ENCODE measurements around the gene HNRNPK.

Gene HNRNPK

DNA sequence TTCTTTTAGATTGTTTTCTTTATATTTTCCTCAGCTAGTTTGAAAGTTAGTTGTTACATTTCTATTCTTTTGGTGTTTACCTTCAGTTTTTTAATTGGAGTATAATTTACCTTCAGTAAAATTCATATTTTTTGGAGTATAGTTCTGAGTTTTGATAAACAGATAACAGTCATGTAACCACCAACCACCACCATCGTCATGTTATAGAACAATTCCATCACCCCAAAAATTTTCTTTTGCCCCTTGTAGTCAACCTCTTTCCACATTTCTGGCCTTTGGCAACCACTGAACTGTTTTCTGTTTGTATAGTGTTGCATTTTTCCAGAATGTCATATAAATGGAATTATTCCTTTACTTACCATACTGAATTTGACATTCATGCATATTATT, 7.4 kb upstream of the HNRNPK start:
- DNase-seq (ENCODE audit: extremely low read depth, low read depth): no peak
- TF ChIP-seq, protein P1, sequence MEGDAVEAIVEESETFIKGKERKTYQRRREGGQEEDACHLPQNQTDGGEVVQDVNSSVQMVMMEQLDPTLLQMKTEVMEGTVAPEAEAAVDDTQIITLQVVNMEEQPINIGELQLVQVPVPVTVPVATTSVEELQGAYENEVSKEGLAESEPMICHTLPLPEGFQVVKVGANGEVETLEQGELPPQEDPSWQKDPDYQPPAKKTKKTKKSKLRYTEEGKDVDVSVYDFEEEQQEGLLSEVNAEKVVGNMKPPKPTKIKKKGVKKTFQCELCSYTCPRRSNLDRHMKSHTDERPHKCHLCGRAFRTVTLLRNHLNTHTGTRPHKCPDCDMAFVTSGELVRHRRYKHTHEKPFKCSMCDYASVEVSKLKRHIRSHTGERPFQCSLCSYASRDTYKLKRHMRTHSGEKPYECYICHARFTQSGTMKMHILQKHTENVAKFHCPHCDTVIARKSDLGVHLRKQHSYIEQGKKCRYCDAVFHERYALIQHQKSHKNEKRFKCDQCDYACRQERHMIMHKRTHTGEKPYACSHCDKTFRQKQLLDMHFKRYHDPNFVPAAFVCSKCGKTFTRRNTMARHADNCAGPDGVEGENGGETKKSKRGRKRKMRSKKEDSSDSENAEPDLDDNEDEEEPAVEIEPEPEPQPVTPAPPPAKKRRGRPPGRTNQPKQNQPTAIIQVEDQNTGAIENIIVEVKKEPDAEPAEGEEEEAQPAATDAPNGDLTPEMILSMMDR (IDR thresholded peaks at IDR 0.05; ENCODE audit: low read depth, low read length): no peak

DNA sequence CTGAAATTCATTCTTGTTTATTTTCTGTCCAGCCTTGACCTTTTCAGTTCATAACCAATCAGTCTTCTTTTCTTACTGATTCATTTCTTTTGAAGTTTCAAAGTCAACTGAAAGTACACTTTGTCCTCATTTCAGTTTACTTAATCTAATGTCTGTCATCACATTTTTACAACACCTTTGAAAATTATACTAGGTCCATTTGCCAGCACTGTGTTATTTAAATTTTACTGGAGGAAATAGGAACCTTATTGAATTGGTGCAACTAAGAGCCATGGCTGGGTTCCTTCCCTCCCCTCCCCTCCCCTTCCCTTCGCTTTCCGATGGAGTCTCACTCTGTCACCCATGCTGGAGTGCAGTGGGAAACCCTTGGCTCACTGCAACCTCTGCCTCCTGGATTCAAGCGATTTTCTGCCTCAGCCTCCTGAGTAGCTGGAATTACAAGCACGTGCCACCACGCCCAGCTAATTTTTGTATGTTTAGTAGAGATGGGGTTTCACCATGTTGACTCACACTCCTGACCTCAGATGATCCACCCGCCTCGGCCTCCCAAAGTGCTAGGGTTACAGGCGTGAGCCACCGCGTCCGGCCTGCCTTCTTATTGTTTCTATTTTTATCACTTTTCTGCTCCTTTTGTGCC, 6.9 kb upstream of the HNRNPK start:
- TF ChIP-seq, protein P1 (IDR thresholded peaks at IDR 0.05; ENCODE audit: low read depth, low read length): no peak
- no peak for DNase-seq (ENCODE audit: extremely low read depth, low read depth)

DNA sequence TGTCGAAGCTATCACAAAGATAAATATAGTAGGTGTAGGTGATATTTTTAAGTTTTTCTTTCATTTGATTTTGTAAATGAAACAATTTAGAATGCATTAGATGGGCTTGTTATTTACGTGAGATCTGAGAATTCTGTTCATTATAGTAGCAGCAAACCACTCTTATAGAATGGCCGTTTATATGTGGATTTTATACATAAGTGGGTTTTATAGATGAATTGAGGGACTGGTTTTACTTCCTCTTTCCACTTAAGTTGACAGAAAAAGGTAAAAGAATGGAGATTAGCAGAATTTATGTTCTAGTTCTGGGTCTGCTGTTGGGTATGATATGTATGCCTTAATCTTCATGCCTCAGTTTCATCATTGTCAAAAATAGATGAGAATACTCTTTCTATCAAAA, 6.2 kb upstream of the HNRNPK start:
- TF ChIP-seq, protein P1 (IDR thresholded peaks at IDR 0.05; ENCODE audit: low read depth, low read length): no peak
- DNase-seq (ENCODE audit: extremely low read depth, low read depth): no peak

DNA sequence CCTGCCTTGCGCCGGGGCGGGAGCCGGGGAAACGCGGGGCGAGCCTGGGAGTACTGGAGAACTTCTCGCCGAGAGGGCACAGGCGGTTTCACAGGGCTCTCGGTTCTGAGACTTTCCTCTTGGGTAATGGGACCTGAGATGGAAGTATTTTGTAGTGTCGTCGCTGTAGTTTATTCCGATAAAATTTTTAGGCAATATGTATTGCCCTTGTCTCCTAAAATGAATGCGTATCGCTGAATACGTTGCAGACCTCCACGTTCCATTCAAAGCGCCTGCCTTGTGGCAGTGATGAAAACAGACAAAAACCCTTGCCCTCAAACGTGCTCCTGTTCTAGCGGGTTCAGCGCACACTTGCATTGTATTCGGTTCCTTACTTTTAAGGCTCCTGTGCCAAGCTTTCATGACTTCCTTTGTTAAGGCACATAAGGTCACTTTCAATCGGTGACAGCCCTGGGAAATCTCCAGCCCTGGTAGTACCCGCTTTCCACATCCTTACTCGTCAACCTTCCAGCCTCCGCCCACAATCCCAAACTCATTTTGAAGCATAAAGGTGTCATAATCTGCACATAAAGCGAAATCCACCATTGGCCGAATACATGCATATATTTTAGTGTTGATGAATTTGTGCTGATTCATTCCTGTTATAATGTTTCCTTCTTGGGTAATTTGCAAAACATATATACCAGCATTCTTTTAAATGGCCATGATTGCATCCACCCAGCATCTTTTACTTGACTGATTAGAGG, 1.3 kb upstream of the HNRNPK start:
- no peak for DNase-seq (ENCODE audit: extremely low read depth, low read depth)
- TF ChIP-seq, protein P1 (IDR thresholded peaks at IDR 0.05; ENCODE audit: low read depth, low read length): no peak

DNA sequence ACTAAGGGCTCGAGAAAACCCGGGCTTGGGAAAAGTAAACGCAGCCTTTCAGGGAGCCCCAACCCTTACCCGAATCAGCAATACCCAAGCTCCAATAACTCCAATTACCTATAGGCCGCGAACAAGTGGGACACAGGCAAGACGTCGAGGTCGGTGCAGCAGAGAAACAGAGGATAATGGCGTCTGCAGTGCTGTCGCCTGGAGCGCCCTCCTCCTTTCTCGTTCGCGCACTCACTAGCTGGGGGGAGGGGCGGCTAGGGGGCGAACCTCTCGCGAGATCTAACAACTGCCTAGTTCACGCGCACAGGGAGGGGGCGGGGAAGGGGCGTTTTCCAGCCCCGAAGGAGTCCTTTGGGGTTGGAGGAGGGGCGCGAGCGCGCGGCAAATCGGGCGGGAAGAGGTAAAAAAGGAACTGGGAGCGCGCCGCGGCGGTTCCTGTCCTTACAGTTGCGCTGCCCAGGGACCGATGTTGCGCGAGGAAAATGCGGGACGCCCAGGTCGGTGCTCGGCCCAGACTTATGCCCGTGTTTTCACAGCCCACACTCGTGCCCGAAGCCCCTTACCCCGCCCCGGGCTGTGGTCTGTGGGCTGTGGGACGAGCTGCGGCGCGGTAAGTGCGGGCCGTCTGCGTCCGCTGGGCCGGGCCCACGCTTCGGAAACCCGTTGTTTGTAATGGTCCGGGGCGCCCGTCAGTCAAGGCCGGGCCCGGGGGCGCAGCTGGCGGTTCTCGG, 545 bp upstream of the HNRNPK start, which contains the start of gene RMI1:
TSS of gene RMI1 (plus strand) at position 411 of the 731 bp plus-strand sequence. CDS start 20,182 bp downstream, outside the sequence.
- peak; percentile 97 for DNase-seq (ENCODE audit: extremely low read depth, low read depth)
- TF ChIP-seq, protein P1 (IDR thresholded peaks at IDR 0.05; ENCODE audit: low read depth, low read length): no peak

DNA sequence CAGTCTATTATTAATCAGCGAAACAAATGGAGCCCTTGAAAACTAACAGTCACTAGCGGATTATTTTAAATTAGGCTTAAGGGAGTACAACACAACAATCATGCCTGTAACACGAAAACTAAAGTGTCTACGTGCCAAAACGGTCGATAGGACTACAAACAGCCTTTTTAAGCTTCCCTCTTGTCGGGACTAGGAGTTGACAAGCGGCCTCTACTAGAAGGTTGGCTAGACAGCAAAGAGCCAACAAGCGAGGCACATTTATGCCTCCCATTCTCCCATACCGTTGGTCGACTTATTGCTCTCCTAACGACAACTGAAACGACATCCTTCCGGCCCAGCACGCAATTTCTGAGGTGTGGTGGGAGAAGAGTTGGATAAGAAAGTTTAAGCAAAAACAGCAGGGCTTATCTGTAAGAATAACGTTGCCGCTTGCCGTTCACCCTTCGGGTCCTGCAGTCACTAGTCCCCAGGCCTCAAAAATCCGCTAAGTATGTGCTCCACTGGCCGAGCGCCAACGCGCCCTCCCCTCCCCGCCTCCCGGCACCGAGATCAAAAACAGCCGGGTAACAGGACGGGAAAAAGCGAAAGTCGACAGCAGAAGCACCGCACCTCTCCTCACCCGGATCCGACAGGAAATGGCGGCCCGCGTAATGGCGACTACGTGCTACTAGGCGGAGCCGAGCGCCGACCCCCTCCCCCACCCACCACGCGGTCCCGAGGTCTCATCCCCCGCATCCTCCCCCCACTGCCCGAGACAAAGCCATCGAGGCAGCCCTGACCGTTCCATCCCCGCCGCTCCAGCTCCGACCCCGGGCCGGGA, 813 bp downstream of the HNRNPK start:
- TF ChIP-seq, protein P1 (IDR thresholded peaks at IDR 0.05; ENCODE audit: low read depth, low read length): no peak
- DNase-seq (ENCODE audit: extremely low read depth, low read depth): no peak
